NCI-H1417 (cell line): Measurements from ENCODE around the gene UGT1A7.
"Not testable (repeated sequence)": the region's sequence is repeated elsewhere in the genome, so short reads cannot be mapped to it uniquely, and the experiment has no call there.

ENCODE experiments used
- DNase-seq, 3 experiments: peaks; one replicate each; lab custom pipeline; 2025; lab: John Stamatoyannopoulos, UW

Gene UGT1A7

GRCh38 chr2:233681521-233682099, at the start of gene UGT1A7:
Gene UGT1A7 (plus strand): TSS chr2:233681901. CDS start chr2:233681938, 37 bp downstream.
- no peak for DNase-seq

DNA sequence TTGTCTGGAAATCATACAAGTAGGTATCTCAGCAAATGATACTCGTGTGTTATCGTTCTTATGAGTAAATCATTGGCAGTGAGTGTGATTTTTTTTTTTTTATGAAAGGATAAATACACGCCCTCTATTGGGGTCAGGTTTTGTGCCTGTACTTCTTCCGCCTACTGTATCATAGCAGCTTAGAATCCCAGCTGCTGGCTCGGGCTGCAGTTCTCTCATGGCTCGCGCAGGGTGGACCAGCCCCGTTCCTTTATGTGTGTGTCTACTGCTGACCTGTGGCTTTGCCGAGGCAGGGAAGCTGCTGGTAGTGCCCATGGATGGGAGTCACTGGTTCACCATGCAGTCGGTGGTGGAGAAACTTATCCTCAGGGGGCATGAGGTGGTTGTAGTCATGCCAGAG, 45.4 kb upstream of the UGT1A7 start, which contains the start of gene UGT1A10:
Gene UGT1A10, plus strand, starts transcription at position 143 of the 400 bp plus-strand sequence. Its CDS starts 75 bp downstream, at position 218.
- not testable (repeated sequence) for DNase-seq

DNA sequence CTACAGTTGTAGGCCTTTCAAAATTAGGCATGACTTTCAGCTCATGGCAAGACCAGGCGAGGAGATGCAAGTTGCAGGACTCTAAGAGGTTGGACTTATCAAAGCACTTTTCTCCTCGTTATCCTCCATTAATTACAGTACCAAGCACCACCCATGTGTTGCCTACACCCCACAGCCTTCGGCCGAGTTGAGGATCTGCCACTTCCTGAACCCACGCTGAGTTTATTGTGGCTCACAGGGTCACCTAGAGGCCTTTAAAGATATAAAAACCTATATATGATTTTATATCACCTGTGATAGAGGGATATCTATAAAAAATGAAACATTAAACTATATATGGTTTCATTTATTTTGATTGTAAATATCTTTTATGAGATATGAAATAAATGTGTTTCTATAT, 42.9 kb upstream of the UGT1A7 start:
- no peak for DNase-seq

DNA sequence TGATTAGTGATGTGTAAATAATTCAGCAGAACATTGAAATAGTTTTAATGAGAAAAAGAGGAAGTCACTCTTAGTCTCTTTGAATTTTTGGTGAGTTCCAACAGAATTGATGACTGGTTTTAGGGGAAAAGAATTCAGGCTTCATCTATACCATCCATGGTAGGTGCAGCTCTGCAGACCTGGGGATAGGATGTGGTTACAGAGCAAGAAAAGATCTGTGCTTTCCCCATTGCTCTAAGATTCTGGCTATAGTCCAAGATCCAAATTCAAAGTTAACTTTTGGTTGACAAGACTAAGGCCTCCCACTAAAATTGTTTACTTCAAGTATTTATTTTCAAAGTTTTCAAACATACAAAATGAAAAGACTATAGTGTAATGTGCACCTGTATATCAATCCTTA, 41.8 kb upstream of the UGT1A7 start:
- DNase-seq, result no peak

GRCh38 chr2:233643128-233643527, 38.6 kb upstream of the UGT1A7 start:
- DNase-seq, result no peak

GRCh38 chr2:233646033-233646432, 35.7 kb upstream of the UGT1A7 start:
- not testable (repeated sequence) for DNase-seq

GRCh38 chr2:233650981-233651380, 30.7 kb upstream of the UGT1A7 start:
- no peak for DNase-seq

DNA sequence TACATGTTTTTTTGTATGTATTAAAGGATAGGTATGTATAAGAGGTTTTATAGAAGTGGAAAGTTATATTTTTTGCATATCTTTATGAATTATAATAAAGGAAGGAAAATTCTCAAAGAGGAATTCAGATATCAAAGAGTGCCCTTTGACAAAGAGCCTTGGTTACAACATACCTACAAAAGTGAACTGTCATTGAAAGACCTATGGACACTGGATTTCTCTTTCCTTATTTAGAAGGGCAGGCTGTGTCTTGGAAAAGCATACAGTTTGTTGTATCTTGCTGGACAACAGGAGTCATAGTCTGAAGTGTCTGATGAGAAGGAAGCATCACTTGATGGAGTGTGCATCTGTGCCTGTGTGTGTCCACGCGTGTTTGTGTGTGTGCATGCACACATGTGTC, 30.3 kb upstream of the UGT1A7 start:
- no peak for DNase-seq

GRCh38 chr2:233654501-233654900, 27.2 kb upstream of the UGT1A7 start:
- no peak for DNase-seq

DNA sequence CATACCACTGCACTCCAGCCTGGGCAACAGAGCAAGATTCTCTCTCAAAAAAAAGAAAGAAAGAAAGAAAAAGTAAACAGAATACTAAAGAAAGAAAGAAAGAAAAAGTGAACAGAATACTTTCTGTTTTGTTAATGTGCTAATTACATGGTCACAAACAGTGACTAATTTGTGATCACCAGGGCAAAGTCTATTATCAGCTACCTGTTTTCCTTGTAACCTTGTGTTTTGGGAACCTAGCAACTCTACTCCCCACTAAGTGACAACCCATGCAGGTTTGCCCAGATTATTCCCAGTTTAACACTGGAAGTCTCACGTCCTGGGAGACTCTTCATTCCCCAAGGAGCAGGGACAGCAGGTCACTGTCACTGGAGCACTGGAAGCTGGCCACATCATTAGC, 26.7 kb upstream of the UGT1A7 start:
- DNase-seq, result no peak

- not testable (repeated sequence) for DNase-seq
These were observed 25.8 kb upstream of the UGT1A7 start for GRCh38 chr2:233655943-233656342.

DNA sequence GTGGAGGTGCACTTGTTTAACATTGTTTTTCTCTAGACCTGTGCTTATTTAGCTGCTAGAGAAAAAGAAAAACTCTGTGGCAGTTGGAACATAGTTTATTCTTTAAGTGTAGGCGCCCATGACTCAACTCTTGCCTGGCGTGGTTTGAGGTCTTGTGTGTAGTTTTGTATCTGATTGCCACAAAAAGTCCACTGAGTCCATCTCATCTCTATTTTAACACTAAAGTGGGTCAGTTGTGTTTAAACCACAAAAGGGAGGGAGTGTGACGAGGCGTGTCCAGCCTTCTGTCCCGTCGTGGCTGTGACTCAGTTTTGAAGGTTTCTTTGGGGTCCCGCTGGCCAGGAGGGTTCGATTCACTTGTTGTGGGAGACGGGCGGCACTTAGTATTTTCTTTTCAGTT, 25.3 kb upstream of the UGT1A7 start:
- DNase-seq, result no peak

DNA sequence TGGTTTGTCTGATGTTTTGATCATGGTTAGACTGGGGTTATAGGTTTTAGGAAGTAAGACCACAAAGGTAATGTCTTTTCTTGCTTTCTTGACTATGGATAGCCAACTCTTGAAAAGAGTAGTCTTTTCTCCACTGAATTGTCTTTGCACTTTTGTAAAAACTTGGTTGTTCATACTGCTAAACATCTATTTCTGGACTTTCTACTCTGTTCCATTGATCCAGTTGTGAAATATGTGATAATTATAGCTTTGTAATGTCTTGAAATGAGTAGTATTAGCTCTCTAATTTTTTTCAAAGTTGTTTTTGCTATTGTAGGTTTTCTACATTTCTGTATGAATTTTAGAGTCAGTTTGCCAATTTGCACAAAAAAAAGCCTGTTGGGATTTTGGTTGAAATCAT, 23.1 kb upstream of the UGT1A7 start:
- no peak for DNase-seq

DNA sequence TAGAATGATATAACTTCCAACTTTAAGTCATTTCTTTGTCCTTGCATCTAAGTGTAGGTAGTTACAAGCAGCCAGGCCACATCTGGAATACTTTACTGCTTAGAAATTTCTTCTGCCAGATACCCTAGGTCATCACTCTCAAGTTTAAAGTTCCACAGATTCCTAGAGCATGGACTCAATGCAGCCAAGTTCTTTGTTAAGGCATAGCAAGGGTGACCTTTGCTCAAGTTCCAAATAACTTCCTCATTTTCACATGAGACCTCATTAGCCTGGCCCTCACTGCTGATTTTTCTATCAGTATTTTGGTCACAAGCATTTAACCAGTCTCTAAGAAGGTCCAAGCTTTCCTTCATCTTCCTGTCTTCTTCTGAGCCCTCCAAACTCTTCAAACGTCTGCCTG, 17.8 kb upstream of the UGT1A7 start:
- DNase-seq, result no peak

GRCh38 chr2:233668605-233669260, 13.0 kb upstream of the UGT1A7 start:
- no peak for DNase-seq

DNA sequence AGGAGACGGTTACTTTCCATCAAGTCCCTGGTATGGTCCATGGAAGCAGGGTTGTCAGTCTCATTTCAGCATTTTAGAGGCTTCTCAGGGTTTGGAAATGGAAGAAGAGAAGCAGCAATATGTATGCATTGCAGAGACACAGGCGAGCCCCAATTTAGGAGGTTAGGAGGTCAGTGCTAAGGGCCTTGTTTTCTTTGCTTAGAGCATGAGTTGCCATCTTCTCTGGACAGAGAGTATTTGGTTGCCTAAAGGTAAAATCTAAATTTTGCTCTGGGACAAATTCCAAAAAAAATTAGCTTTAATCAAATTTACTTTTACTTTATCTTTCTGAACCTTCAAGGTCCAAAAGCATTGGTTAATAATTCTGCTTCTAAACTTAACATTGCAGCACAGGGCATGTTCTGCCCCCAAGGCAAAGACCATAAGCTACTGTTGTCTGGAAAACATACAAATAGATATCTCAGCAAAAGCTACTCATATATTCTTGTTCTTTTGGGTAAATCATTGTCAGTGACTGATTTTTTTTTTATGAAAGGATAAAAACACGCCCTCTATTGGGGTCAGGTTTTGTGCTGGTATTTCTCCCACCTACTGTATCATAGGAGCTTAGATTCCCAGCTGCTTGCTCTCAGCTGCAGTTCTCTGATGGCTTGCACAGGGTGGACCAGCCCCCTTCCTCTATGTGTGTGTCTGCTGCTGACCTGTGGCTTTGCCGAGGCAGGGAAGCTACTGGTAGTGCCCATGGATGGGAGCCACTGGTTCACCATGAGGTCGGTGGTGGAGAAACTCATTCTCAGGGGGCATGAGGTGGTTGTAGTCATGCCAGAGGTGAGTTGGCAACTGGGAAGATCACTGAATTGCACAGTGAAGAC, 10.2 kb upstream of the UGT1A7 start, which contains the start of gene UGT1A9:
Gene UGT1A9, plus strand, starts transcription at position 609 of the 872 bp plus-strand sequence. Its CDS starts 37 bp downstream, at position 646.
- no peak for DNase-seq

DNA sequence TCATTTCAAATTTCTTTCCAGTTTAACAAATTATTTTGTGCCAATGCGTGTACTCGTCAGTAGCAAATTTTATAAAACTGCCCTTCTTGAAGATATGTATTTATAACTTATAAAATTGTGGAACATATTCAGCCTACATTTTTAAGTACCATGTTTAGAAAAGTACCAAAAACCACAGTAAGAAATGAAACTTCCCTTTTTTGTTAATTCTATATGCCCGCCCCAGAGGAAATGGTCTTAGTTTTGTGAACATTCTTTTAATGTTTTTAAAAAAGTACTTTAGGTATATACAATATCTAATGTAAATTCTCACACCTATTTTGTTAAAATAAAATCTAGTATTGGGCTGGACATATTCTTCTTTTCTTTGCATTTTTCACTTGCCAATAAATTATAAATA, 8.8 kb upstream of the UGT1A7 start:
- DNase-seq, result no peak

GRCh38 chr2:233673896-233674295, 7.8 kb upstream of the UGT1A7 start:
- DNase-seq, result no peak

DNA sequence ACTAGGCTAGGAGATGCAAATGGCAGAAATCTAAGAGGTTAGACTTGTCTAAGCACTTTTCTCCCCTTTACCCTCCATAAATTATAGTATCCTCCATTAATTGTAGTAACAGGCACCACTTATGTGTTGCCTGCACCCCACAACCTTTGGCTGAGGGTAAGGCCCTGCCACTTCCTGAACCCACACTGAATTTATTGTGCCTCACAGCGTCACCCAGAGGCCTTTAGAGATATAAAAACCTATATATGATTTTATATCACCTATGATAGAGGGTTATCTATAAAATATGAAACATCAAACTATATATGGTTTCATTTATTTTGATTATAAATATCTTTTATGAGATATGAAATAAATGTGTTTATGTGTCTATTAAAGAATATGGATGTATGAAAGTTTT, 7.4 kb upstream of the UGT1A7 start:
- DNase-seq, result no peak

GRCh38 chr2:233674995-233675394, 6.7 kb upstream of the UGT1A7 start:
- DNase-seq, result peak in 1 of 3 experiments; percentile 37

DNA sequence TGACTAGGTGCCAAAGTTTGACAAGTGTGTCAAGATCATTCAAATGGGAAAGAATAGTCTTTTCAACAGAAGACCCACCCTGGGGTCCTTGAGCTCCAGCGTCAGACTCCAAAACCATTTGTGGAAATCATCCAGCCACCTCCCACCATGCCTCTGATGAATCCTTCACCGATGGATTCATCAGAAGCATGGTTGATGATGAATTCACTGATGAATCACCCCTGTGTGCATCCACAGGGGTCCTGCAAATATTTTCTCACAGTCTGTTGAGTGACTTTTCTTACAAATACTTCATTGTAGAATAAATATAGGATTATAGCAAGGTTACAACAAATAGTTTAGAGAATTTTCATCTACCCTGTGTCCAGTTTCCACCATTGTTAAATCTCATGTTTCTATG, 5.7 kb upstream of the UGT1A7 start:
- DNase-seq, result no peak

DNA sequence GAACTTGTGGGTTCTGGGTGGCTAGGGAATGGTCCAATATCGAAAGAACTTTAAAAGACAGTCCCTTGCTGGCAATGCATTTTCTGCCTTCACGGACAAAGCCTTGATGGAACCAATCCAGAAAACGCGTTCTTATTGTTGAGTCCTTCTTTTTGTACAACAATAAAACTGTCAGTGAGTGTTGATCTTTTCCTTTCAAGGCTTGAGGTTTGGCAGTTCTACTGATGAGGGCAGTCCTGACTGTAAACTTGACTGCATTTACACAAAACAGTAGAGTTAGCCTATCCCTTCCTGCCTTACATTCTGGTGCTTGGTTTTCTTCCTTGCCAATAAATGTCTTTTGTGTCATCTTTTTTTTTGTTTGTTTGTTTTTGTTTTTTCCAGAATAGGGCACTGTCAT, 2.5 kb upstream of the UGT1A7 start:
- DNase-seq, result no peak
